Uterus (tissue), 2 donors: ENCODE data around the gene SMPX.

Source experiments
- CTCF ChIP-seq, 4 experiments: fragments of 200-600 bp in 2 of 4; fragments of 450-650 bp in 2 of 4; sonication (generic) in 2 of 4; IDR thresholded peaks; one replicate each; pipeline ENCODE4 v1.5.1; 2016 to 2019; ENCODE audit warnings: antibody characterized with exemption in 4 of 4, mild to moderate bottlenecking in 2 of 4, moderate library complexity in 1 of 4
- POLR2A ChIP-seq, 2 donors: fragments of 450-650 bp; IDR thresholded peaks; one replicate each; pipeline ENCODE4 v1.6.1; 2016; ENCODE audit warnings: antibody characterized with exemption in 2 of 2, mild to moderate bottlenecking in 1 of 2, moderate library complexity in 1 of 2

GRCh38 chrX:21781525-21781924, 23.6 kb upstream of the SMPX start:
- TF ChIP-seq CTCF (IDR thresholded peaks at IDR 0.05) (no peak), POLR2A (IDR thresholded peaks at IDR 0.05) (no peak)
